ENCODE data around the gene TNRC6B.

DNA sequence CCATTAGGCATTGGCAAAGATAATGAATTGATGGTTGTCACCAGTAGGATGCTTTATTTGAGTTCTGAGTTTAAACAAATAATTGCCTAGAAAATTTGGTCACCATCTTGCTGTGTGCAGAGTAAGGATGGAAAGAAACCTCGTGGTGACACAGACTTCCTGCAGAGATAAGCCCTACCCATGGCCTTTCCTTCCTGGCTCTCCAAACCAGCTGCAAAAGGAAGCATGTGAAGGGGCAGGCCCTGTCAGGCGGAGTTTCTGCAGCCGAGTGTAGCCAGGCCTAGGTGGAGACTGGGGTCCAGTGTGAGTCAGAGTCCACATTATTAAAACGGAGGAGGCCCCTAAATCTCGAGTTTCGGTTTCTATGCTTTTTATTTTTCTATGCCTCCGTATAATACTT is 85.5 kb downstream of the TNRC6B start:
- TF ChIP-seq, protein P1, sequence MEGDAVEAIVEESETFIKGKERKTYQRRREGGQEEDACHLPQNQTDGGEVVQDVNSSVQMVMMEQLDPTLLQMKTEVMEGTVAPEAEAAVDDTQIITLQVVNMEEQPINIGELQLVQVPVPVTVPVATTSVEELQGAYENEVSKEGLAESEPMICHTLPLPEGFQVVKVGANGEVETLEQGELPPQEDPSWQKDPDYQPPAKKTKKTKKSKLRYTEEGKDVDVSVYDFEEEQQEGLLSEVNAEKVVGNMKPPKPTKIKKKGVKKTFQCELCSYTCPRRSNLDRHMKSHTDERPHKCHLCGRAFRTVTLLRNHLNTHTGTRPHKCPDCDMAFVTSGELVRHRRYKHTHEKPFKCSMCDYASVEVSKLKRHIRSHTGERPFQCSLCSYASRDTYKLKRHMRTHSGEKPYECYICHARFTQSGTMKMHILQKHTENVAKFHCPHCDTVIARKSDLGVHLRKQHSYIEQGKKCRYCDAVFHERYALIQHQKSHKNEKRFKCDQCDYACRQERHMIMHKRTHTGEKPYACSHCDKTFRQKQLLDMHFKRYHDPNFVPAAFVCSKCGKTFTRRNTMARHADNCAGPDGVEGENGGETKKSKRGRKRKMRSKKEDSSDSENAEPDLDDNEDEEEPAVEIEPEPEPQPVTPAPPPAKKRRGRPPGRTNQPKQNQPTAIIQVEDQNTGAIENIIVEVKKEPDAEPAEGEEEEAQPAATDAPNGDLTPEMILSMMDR (IDR thresholded peaks at IDR 0.05), result no peak
- TF ChIP-seq POLR2A (IDR thresholded peaks at IDR 0.05), result no peak

Measured in right lobe of liver (tissue), 4 donors.